Osteoblast (primary cell): ENCODE data around the gene PIGT. TPM values are rescaled to one million over a fixed set of nuclear protein-coding genes. Genes with fewer than 3 reads are reported as not detected.

Experiments
- DNase-seq: peaks from one replicate; pipeline ENCODE4 v3.0.0; 2011; ENCODE audit warnings: low spot score, mixed read lengths; ENCODE audit not compliant: insufficient read length; ENCODE audit errors: missing footprints
- H2AFZ ChIP-seq: 2 replicates; pipeline ENCODE4 v1.6.0; 2011; ENCODE audit warnings: mild to moderate bottlenecking, low read length
- H3K27ac ChIP-seq: 2 replicates; pipeline ENCODE4 v1.5.1; 2011; ENCODE audit warnings: mild to moderate bottlenecking, low read depth, low read length, moderate library complexity
- H3K27me3 ChIP-seq: 2 replicates; pipeline ENCODE4 v1.6.0; 2012; ENCODE audit warnings: mild to moderate bottlenecking, control low read depth, inconsistent platforms, low read length, moderate library complexity; ENCODE audit not compliant: insufficient read depth
- H3K36me3 ChIP-seq: 2 replicates; pipeline ENCODE4 v1.5.1; 2011; ENCODE audit warnings: mild to moderate bottlenecking, low read length, control low read depth, moderate library complexity; ENCODE audit not compliant: insufficient read depth
- H3K4me1 ChIP-seq: 2 replicates; pipeline ENCODE4 v1.5.1; 2011; ENCODE audit warnings: mild to moderate bottlenecking, low read length, control low read depth, moderate library complexity; ENCODE audit not compliant: insufficient read depth
- H3K4me2 ChIP-seq: 2 replicates; pipeline ENCODE4 v1.6.0; 2011; ENCODE audit warnings: mild to moderate bottlenecking, low read length; ENCODE audit not compliant: insufficient read depth
- H3K4me3 ChIP-seq: fragments of 200-600 bp; sonication (generic); 3 replicates; pipeline ENCODE4 v1.5.1; 2012; ENCODE audit warnings: mild to moderate bottlenecking, low read length, inconsistent platforms; ENCODE audit not compliant: insufficient read depth
- H3K79me2 ChIP-seq: 2 replicates; pipeline ENCODE4 v1.6.0; 2012; ENCODE audit warnings: mild to moderate bottlenecking, low read length, control low read depth, inconsistent platforms; ENCODE audit not compliant: insufficient read depth
- H3K9me3 ChIP-seq: 2 replicates; pipeline ENCODE4 v1.5.1; 2011; ENCODE audit warnings: low read depth, low read length, control low read depth
- H4K20me1 ChIP-seq: 2 replicates; pipeline ENCODE4 v1.6.0; 2012; ENCODE audit warnings: mild to moderate bottlenecking, low read length, control low read depth; ENCODE audit not compliant: insufficient read depth
- CTCF ChIP-seq: IDR thresholded peaks from 2 replicates; pipeline ENCODE4 v1.5.1; 2011; ENCODE audit warnings: mild to moderate bottlenecking, low read depth, low read length, moderate library complexity; ENCODE audit errors: extremely low read depth
- total RNA-seq: library from RNA; depleted of rRNA; stranded (reverse); fragments of >200 nt; gene quantifications from 2 replicates; pipeline ENCODE4 v1.2.3, GENCODE V29; 2012

The PIGT gene
- total RNA-seq, 1 donor: 52.8 TPM

GRCh38 chr20:45444050-45444449 lies 28.1 kb downstream of the PIGT start:
- no peak for DNase-seq
- H3K9me3 ChIP-seq: no peaks in the 10 kb centered on the region
- H3K36me3 ChIP-seq: no peaks in the 10 kb centered on the region
- H3K4me1 ChIP-seq: no peaks in the 10 kb centered on the region
- H3K27me3 ChIP-seq: peaks cover 17% of the 10 kb centered on the region
- no peaks in the 10 kb centered on the region for H3K79me2 ChIP-seq
- no peak overlapping the region for H3K4me2 ChIP-seq
- TF ChIP-seq CTCF: no peak
- no peaks in the 10 kb centered on the region for H4K20me1 ChIP-seq
- H3K4me3 ChIP-seq: no peak overlapping the region
- H3K27ac ChIP-seq: no peak overlapping the region
- no peak overlapping the region for H2AFZ ChIP-seq

GRCh38 chr20:45445805-45446562 lies 30.0 kb downstream of the PIGT start:
- H3K36me3 ChIP-seq: no peaks in the 10 kb centered on the region
- H3K27ac ChIP-seq: no peak overlapping the region
- no peak overlapping the region for H3K4me2 ChIP-seq
- peak; percentile 77 for DNase-seq
- no peaks in the 10 kb centered on the region for H3K79me2 ChIP-seq
- peaks cover 17% of the 10 kb centered on the region for H3K27me3 ChIP-seq
- H3K4me1 ChIP-seq: no peaks in the 10 kb centered on the region
- H3K4me3 ChIP-seq: no peak overlapping the region
- H3K9me3 ChIP-seq: no peaks in the 10 kb centered on the region
- H4K20me1 ChIP-seq: no peaks in the 10 kb centered on the region
- peak; percentile 57 for TF ChIP-seq CTCF
- no peak overlapping the region for H2AFZ ChIP-seq

- TF ChIP-seq CTCF: no peak
- Histone ChIP-seq H3K4me1 (no peaks in the 10 kb centered on the region), H3K27ac (no peak overlapping the region), H4K20me1 (no peaks in the 10 kb centered on the region), H3K4me3 (no peak overlapping the region), H3K4me2 (no peak overlapping the region), H3K9me3 (no peaks in the 10 kb centered on the region), H3K27me3 (peaks cover 22% of the 10 kb centered on the region), H2AFZ (no peak overlapping the region), H3K79me2 (no peaks in the 10 kb centered on the region), H3K36me3 (no peaks in the 10 kb centered on the region)
- DNase-seq: no peak
Observed at GRCh38 chr20:45448270-45448669, 32.3 kb downstream of the PIGT start.

- Histone ChIP-seq H3K27me3 (peaks cover 14% of the 10 kb centered on the region), H3K9me3 (no peaks in the 10 kb centered on the region), H3K36me3 (no peaks in the 10 kb centered on the region), H3K79me2 (no peaks in the 10 kb centered on the region), H3K27ac (no peak overlapping the region), H3K4me3 (no peak overlapping the region), H3K4me1 (no peaks in the 10 kb centered on the region), H3K4me2 (no peak overlapping the region), H4K20me1 (no peaks in the 10 kb centered on the region), H2AFZ (no peak overlapping the region)
- no peak for TF ChIP-seq CTCF
- no peak for DNase-seq
Observed at GRCh38 chr20:45449528-45449927, 33.6 kb downstream of the PIGT start.
